ENCODE measurements around the gene TMEM191C.
"Not testable (repeated sequence)": the region's sequence is repeated elsewhere in the genome, so short reads cannot be mapped to it uniquely, and the experiment has no call there.

- TF ChIP-seq CTCF, POLR2A, POLR2AphosphoS5 (IDR thresholded peaks at IDR 0.05): not testable (repeated sequence)
These were observed 44.8 kb downstream of the TMEM191C start for GRCh38 chr22:21512022-21512421.

Measured in upper lobe of left lung (tissue), 4 donors.